ENCODE results near the gene KLRC2.
"Not testable (repeated sequence)": the region's sequence is repeated elsewhere in the genome, so short reads cannot be mapped to it uniquely, and the experiment has no call there.

Gene KLRC2

GRCh38 chr12:10435816-10436215, at the start of gene KLRC2:
Gene KLRC2 (minus strand): TSS chr12:10436010. CDS start chr12:10435986, 24 bp downstream.
- H3K9me3 ChIP-seq (ENCODE audit: control insufficient read depth, insufficient read depth, low read depth, low read length); CTCF ChIA-PET: not testable (repeated sequence)

DNA sequence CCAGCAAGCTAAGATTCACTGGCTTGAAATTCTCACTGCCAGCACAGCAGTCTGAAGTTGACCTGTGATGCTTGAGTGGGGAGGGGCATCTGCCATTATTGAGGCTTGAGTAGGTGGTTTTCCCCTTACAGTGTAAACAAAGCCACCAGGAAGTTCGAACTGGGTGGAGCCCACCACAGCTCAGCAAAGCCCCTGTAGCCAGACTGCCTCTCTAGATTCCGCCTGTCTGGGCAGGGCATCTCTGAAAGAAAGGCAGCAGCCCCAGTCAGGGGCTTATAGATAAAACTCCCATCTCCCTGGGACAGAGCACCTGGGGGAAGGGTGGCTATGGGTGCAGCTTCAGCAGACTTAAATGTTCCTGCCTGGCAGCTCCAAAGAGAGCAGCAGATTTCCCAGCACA, 46.1 kb upstream of the KLRC2 start:
- POLR2A ChIA-PET; H3K9me3 ChIP-seq (ENCODE audit: control insufficient read depth, insufficient read depth, low read depth, low read length); H3K36me3 ChIP-seq (ENCODE audit: control insufficient read depth in 2 of 2, insufficient read depth in 1 of 2, low read length in 2 of 2); H3K4me1 ChIP-seq (ENCODE audit: control insufficient read depth, insufficient read depth, low read length); H3K27ac ChIP-seq (ENCODE audit: extremely low read depth, low read depth, low read length); H3K4me3 ChIP-seq (ENCODE audit: low read depth, low read length): not testable (repeated sequence)
- CTCF ChIA-PET = interaction anchor here (0.6 kb wide), 1 partner anchor 232 kb away, joined by 3 read pairs; no protein-coding TSS in a partner anchor

More at GRCh38 chr12:10435816-10436215, at the start of gene KLRC2:
- TF ChIP-seq ZBTB48 (tag by site-specific recombination; IDR thresholded peaks at IDR 0.05) (0 out of 2 replicates have a peak, but pooled peaks have one; percentile 34), ZNF335 (tag by site-specific recombination; conservative IDR thresholded peaks at IDR 0.05) (0 out of 2 replicates have a peak, but pooled peaks have one; percentile 3)
- POLR2A ChIA-PET; H3K27ac ChIP-seq (ENCODE audit: extremely low read depth, low read depth, low read length); H3K4me3 ChIP-seq (ENCODE audit: low read depth, low read length); H3K4me1 ChIP-seq (ENCODE audit: control insufficient read depth, insufficient read depth, low read length); H3K36me3 ChIP-seq (ENCODE audit: control insufficient read depth in 2 of 2, insufficient read depth in 1 of 2, low read length in 2 of 2): not testable (repeated sequence)

DNA sequence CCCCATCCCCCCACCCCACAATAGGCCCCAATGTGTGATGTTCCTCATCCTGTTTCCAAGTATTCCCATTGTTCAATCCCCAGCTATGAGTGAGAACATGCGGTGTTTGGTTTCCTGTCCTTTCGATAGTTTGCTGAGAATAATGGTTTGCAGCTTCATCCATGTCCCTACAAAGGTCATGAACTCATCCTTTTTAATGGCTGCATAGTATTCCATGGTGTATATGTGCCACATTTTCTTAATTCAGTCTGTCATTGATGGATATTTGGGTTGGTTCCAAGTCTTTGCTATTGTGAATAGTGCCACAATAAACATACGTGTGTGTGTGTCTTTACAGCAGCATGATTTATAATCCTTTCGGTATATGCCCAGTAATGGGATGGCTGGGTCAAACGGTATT, 37.0 kb upstream of the KLRC2 start:
- CTCF ChIA-PET; H3K4me3 ChIP-seq (ENCODE audit: low read depth, low read length); POLR2A ChIA-PET; H3K9me3 ChIP-seq (ENCODE audit: control insufficient read depth, insufficient read depth, low read depth, low read length); H3K4me1 ChIP-seq (ENCODE audit: control insufficient read depth, insufficient read depth, low read length); H3K36me3 ChIP-seq (ENCODE audit: control insufficient read depth in 2 of 2, insufficient read depth in 1 of 2, low read length in 2 of 2); H3K27ac ChIP-seq (ENCODE audit: extremely low read depth, low read depth, low read length): not testable (repeated sequence)
- TF ChIP-seq ZNF146 (tag by site-specific recombination; IDR thresholded peaks at IDR 0.05) = peak; percentile 82
- TF ChIP-seq, protein P1, sequence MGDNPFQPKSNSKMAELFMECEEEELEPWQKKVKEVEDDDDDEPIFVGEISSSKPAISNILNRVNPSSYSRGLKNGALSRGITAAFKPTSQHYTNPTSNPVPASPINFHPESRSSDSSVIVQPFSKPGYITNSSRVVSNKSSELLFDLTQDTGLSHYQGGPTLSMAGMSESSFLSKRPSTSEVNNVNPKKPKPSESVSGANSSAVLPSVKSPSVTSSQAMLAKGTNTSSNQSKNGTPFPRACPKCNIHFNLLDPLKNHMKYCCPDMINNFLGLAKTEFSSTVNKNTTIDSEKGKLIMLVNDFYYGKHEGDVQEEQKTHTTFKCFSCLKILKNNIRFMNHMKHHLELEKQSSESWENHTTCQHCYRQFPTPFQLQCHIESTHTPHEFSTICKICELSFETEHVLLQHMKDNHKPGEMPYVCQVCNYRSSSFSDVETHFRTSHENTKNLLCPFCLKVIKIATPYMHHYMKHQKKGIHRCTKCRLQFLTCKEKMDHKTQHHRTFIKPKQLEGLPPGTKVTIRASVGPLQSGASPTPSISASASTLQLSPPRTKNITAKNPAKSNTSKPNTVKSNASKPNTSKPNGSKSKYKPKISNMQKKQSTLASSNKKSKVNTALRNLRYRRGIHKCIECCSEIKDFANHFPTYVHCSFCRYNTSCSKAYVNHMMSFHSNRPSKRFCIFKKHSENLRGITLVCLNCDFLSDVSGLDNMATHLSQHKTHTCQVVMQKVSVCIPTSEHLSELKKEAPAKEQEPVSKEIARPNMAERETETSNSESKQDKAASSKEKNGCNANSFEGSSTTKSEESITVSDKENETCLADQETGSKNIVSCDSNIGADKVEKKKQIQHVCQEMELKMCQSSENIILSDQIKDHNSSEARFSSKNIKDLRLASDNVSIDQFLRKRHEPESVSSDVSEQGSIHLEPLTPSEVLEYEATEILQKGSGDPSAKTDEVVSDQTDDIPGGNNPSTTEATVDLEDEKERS (tag by site-specific recombination; IDR thresholded peaks at IDR 0.05) = peak; percentile 53; the same call in 1 of the 2 replicates

- Histone ChIP-seq H3K4me3 (ENCODE audit: low read depth, low read length) (no peak overlapping the region), H3K27ac (ENCODE audit: extremely low read depth, low read depth, low read length) (no peak overlapping the region), H3K36me3 (ENCODE audit: control insufficient read depth in 2 of 2, insufficient read depth in 1 of 2, low read length in 2 of 2) (no peaks in the 10 kb centered on the region), H3K9me3 (ENCODE audit: control insufficient read depth, insufficient read depth, low read depth, low read length) (no peaks in the 10 kb centered on the region), H3K4me1 (ENCODE audit: control insufficient read depth, insufficient read depth, low read length) (no peaks in the 10 kb centered on the region)
- CTCF ChIA-PET = no interaction called here
- TF ChIP-seq HOXD13 (CRISPR knock-in tag; IDR thresholded peaks at IDR 0.05; ENCODE audit: borderline replicate concordance) (no peak), ZIC2 (tag by site-specific recombination; IDR thresholded peaks at IDR 0.05) (no peak), ZSCAN23 (tag by site-specific recombination; IDR thresholded peaks at IDR 0.05) (no peak)
- POLR2A ChIA-PET = no interaction called here
Observed at GRCh38 chr12:10469701-10470100, 33.9 kb upstream of the KLRC2 start.

DNA sequence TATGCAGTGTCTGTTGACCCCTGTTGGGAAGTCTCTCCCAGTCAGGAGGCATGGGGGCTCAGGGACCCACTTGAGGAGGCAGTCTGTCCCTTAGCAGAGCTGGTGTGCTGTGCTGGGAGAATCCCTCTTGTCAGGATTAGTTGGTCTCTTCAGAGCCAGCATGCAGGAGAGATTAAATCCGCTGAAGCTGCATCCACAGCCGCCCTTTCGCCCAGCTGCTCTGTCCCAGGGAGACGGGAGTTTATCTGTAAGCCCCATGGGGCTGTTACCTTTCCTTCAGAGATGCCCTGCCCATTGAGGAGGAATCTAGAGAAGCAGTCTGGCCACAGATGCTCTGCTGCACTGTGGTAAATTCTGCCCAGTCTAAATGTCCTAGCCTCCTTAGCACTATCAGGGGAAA, 30.5 kb upstream of the KLRC2 start:
- H3K4me3 ChIP-seq (ENCODE audit: low read depth, low read length) = no peak overlapping the region
- H3K4me1 ChIP-seq (ENCODE audit: control insufficient read depth, insufficient read depth, low read length) = no peaks in the 10 kb centered on the region
- H3K9me3 ChIP-seq (ENCODE audit: control insufficient read depth, insufficient read depth, low read depth, low read length) = no peaks in the 10 kb centered on the region
- ChIA-PET POLR2A (no interaction called here), CTCF (interaction anchor here (1.0 kb wide), 1 partner anchor 101 kb away, joined by 4 read pairs; no protein-coding TSS in a partner anchor)
- TF ChIP-seq ZNF350 (tag by site-specific recombination; IDR thresholded peaks at IDR 0.05) (no peak), ZNF521 (tag by site-specific recombination; IDR thresholded peaks at IDR 0.05) (no peak), OSR2 (tag by site-specific recombination; IDR thresholded peaks at IDR 0.05) (no peak), ZNF174 (tag by site-specific recombination; IDR thresholded peaks at IDR 0.05) (no peak), PRDM1 (tag by site-specific recombination; IDR thresholded peaks at IDR 0.05) (no peak)
- no peaks in the 10 kb centered on the region for H3K36me3 ChIP-seq (ENCODE audit: control insufficient read depth in 2 of 2, insufficient read depth in 1 of 2, low read length in 2 of 2)
- no peak overlapping the region for H3K27ac ChIP-seq (ENCODE audit: extremely low read depth, low read depth, low read length)
